NCI-H1417 treated with DMSO at 0.1 percent for 48 hours (cell line): Measurements from ENCODE around the gene UBL4B.

Experiments used
- DNase-seq: peaks from one replicate; lab custom pipeline; 2025; lab: John Stamatoyannopoulos, UW

The UBL4B gene

DNA sequence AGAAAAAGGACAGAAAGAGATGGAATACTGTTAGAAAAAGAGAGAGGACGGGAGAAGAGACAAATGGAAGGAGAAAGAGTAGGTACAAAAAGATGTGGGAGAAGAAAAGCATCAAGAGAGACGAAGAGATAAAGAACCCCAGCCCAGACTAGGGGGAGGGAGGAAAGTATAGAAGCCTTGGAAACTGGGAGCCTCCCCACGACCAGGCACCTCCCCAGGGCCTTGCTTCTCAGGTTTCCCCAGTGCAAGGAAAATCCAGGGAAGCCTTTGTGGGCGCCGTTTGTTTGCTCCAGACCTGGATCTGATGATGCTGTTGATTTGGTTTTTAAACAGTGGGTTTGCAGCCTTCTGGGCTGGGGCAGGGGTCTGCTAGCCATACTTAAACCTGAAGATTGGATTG, 26.6 kb upstream of the UBL4B start:
- no peak for DNase-seq

DNA sequence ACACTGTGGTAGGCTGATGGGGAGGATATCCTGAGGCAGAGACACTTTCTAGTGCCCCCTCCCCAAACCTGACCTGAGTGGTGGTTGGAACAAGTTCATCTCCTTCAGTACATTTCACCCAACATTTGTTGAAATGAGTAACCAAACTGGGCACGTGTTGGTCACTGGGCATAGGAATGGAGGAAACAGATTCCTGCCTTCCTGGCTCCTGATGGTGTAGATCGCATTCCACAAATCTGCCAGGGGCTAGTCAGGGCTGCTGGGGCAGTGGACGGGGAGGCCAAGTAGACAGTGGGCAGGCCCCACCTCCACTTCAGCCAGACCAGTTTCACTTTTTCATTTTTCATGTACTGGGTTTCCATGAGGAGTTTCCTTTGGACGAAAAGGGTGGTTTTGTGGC, 25.3 kb upstream of the UBL4B start:
- no peak for DNase-seq

DNA sequence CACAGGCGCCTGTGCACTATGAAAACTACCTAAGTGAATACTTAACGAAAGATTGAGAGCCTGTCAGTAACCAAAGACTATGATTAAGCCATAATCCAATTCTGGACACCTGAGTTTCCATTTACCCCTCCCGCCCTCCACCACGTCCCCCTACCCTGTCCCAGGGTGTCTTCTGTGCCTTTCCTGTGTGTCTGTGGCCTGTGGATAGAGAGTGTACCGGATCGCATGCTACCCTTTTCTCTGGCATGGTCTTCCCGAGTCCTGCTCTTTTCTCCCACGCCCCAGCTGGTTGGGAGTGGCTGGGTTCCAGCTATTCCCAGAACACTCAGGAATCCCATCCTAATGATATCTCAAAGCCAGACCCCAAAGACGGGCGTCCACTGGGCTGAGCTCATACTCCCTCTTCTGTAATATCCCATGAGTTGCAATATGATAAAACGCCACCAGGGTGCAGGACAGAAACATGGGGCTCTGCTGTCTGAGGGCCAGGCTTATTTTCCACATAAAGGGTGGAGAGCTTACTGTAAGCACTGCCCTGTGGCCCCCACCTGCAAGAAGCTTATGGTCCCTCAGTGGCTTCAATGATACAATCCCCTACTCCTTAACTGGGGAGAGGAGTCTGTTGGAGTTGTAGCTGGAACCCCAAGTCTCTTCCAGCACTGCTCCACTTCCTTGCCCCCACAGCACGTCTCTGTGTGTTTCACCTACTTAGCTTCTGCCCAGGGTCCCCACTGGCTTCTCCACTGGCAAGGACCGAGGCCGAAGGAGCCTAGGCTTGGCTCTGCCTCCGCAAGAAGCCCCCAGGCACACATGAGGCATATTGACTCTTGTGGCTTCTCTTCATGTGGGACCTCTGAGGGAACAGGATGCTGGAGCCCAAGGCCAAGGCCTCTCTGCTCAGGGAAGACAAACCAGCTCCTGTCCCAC, 24.2 kb upstream of the UBL4B start:
- DNase-seq: no peak

DNA sequence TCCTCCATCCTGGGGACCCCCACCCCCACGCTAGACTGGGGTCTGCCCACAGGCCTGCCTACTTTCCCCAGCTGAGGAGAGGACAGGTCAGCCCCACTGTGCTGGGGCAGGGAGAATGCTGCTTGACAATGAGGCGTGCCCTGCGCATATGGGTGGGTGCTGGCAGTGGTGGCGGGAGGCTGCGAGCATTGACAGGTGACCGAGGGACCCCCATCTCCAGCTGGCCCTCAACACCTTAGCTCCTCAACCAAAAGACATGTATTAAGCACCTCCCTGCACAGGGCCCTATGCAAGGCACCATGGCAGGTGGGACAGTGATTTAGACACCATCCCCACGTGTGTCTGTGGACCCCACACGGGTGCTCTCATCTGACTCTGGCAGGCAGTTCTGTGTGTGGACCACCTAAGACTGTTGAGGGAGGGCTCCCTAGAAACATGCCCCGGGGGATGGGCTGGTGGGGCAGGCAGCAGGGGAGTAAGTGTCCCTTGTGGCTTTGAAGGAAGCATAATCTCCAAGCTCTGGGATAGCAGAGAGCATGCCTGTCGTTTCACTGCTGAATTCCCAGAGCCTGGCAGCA, 23.4 kb upstream of the UBL4B start:
- DNase-seq: no peak

DNA sequence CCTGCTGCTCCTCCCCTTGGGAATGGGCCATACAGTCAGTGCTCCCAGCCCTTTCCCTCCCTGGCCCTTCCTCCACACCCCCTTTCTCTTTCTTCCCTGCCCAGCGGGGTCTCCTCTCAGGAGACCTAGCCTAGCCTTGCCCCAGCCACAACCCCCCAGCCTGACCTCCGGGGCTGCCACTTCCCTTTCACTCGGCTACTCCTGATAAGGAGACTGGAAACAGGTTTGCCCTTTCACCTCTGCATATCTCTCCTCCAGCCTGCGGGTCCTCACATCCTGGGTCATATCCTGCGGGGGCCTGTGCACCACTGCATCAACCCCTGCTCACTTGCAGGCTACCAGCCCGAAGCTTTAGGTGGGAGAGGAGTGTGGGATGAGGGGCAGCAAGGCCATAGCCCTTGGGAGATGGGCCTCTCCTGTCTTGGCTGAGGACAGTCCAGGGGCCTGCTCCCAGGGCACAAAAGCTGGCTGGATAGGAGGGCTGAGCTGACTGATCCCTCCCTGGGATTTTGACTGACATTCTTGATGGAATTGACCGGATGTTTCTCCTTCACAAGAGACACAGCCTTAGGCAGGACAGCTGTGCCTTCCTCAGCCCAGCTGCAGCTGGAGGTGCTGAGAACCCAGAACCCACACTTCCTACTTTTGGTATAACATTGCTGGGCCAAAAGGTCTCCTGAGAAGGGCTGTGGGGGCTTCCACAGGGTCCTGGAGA, 22.5 kb upstream of the UBL4B start:
- no peak for DNase-seq

DNA sequence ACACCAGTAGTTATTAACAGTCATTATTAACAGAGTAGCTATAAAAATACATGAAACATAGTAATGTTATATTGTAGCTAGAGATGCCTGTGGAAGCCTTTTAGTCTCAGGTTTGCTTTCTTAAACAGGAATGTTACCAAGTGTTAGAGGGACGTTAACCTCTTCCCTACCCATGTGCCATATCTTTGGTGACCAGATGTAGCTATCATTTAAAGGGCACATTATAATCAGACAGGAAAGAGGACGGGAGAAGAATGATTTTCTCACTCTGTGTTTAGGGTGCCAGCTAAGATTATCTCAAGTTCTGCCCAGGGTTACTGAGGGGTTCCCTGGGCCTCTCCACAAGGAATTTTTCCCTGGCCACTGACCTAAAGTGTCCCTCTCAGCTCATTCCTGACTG, 20.9 kb upstream of the UBL4B start:
- no peak for DNase-seq

DNA sequence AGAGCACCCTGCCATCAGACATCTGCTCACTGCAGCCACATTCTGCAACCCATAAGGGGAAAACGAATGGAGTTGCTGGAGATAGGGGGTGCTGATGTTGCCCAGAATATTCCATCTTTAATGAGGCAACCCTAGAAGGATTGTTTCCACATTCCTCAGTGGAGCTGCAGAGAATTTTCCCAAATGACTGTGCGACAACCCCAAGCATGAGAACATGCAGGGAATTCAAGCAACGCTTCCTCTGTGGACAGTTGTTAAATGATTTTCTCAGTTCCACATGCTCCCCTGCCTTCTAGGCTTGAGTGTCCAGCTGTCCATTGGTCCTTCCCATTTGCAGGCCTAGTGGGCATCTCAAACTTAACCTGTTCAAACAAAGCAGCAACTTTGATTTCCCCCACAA, 20.5 kb upstream of the UBL4B start:
- DNase-seq: no peak

DNA sequence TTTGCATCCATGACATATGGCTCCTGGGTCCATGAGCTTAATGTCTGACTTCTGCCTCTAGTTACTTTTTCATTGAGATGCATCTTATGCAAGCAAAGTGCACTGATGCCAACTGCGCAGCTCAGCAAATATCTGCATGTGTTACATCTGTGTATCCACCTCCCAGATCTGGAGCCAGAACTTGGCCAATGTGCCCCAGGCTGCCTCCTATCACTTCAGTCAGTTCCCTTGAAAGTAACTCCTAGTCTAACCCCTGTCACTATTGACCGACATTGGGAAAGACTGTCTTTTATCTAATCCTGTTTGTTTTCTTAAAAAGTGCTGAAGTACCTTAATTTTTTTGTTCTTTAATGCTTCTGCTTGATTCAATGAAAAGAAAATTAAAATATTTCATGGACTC, 19.3 kb upstream of the UBL4B start:
- DNase-seq: no peak

DNA sequence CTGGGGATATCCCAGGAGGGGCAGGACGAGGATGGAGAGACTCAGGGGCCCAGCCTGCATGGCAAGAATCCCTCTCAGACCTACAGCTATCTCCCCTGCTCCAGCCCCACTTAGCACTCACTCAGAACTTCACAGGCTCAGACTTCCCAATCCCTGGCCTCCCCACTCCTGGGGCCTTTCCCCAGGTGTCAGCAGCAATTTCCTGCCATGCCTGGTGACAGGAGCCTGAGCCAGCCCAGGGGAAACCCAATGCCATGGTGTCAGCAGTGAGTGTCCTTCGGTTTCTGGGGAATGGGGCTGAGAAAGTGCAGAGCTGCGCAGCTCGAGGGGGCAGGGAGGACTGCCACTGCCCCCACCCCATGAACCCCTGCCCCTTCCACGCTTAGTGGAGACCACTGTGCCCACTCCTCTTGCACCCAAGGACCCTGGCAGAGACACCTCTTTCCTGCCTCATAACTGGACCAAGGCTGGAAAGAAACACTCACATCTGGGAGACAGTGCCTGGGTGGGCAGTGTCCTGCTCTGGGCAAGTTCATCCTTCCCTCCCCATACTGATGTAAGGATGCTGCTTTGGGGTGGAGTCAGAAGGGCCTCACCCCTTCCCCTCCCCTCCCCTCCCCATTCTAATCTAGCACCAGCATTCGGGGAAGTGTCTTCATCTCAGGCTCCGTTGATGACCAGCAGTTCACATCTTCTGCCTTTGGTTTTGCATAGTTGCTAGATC, 17.1 kb upstream of the UBL4B start:
- DNase-seq: no peak

DNA sequence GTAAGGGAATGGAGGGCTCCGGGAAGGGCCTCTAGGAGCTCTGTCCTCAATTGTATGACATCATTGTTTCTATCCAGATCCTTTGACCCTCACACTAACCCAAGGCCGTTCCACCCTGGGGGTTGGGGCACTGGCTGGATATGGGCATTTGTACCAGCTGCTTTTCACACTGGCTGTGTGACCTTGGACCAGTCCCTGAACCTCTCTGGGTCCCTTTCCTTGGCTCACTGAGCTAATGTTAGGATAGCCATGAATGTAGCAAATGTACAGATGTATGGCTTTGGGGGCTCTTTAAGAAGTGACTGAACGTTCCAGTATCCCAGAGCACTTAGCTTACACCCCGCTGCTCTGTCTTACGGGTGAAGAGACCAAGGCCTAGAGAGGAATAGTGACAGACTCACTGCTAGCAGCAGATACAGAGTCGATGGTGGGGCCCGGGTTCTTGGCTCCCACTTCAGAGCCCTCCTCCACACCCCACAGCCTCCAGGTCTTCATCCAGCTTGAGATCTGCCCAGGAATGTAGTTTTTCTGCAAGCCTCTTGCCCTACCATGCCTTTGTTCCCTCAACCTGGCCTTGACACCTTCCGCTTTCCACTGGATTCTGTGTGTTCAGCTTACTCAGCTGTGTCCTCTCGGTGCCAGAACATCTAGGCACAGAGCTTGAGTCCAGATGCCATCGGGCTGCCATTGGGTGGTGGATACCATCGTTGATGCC, 14.6 kb upstream of the UBL4B start:
- DNase-seq: no peak

DNA sequence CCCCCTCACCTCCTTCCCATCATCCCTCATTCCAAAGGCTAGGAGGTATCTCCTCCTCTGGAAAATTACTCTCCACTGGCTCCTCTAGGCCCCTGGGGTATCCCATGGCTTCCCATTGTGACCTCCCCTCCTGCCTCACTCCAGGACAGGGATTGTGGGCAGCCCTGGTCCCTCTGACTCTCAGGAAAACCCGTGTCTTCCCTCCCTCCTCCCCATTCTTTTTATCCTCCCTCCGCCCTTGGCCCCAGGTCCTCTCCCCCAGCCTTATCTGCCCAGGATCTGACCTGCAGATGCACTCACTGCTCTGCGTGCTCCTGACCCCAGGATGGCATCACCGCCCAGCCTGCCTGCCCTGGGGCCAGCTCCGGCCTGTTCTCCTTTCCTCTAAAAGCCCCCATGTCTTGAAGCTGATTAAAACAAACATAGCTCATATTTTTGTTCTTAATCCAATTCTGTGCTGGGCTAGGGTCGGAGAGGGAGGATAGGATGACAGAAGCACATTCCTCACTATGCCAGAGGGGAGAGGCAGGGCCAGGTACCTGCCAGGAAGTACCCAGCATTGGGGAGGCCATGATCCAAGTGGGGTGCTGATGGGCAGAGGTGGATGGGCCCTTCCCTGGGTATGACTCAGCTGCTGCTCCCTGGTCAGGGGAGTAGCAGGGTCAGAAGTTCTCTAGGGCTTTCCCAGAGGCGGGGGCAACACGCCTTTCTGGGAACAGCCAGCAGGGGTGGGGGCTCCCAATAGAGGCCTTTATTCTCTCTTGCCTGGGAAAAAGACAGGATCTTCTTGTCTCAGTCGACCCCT, 13.8 kb upstream of the UBL4B start:
- DNase-seq: no peak

DNA sequence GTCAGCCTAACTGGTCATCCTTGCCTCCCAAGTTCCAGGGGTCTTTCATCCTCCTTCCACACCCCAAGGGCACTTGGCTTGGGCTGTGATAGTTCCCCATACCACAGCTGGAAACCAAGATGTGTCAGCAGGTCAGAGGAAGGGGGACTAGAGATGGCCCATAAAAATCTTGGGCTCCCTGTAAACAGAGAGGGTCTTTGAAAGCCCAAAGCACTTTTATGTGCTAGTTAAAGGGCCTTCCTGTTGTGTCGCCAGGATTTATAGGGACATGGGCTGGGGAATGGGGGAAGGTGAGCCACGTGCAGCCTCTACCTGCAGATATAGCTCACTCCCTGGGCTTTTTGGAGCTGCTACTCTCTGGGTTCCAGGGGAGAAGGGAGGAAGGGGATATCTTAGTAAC, 11.9 kb upstream of the UBL4B start:
- DNase-seq: no peak

DNA sequence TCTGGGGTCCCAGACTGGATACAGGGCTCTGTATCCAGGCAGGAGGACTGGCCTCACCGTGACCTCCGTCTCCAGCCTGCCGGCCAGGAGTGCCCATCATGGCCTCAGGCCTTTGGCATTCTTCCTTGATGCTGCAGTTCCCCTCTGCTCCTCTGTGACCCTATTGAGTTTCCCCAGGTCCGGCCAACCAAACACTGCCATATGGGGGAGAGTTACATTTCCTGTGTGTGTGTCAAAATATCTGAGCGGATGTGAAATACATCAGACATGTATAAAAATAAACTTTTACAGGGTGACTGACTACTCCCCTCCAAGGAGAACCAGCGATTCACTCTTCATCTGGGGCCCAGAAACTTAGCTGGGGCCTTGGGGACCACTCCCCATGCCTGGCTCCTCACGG, 10.2 kb upstream of the UBL4B start:
- DNase-seq: no peak

DNA sequence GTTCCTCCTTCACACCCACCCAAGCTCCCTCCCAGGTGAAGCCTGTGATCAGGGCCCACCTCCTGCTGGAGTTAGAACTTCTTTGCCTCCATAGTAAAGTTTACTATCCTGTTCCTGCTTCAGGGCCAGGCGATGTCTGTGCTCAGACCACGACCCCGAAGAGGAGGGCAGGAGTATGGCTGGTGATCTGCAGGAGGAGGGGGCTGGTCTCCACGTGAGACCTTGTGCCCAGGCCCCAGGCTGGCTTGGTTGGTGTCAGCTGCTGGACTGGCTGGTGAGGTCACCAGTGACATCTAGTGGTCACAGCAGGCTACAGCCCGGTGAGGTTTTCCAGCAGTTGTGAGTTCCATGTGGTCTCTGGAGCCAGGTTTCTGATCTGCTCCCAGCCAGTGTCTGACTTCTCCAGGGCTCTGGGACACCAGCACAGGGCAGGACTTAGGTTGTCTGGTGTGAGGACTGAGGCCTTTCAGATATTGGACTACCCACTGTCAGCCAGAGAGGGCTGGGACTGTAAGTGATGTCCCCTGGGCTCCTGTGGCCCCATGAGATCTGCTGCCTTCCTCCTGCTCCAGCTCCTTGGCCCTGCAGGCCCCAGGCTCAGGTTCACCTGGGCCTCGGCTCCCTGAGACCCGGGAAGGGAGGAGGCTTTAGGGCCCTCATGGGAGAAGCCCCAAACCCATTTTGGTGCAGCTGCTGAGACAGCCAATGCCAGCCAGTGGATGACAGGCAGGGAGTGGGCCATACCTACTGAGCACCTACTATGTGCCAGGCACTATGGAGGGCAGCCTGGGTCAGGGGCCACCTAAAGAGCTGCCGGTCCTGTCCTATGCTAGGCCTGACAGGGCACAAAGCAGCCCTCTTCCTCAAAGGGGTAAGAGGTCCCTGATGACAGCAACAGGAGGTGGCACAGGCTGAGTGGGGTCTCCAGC, 6.0 kb upstream of the UBL4B start:
- DNase-seq: no peak

DNA sequence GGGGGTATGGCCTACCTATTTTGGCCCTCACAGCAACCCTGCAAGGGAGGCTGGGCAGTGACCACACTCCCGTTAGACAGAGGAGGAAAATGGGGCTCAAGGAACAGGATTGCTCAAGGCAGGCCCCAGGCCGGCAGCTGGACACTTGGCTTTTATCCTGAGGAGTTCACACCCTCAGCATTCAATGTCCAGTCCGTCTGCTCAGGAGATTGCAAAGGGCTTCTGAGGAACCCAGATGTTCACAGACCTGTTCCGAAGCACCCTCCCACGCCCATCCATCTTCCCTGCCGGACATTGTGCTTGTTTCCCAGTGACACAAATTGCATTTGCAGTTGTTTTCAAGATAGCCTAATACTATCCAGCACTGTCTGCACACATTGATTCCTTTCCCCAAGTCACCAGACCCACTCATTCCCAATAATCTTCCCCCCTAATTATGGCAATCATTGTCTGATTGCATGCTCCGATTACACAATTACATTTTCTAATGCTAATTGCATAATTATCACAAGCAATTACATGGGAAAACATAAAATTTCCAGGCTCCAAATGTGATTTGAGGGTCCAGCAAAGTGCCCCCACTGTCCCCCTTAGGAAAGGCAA, 4.3 kb upstream of the UBL4B start:
- no peak for DNase-seq

DNA sequence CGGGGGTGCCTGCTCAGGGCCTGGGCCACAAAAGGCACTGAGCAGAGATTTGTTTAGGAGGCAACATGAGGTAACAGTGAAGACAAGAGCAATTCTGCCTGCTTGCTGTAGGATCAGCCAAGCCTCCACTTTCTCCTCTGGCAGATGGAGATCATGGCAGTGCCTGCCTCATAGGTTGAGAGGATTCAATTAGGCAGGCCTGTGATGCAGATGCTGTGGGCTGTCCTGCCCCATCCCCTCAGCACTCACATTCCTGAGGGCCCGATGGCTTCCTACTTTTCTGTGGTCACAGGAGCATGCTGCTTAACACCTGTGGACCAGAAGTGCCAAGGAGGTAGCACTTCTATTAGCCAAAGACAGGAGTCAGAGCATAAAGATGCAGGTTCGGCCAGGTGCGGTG, 1.2 kb upstream of the UBL4B start:
- DNase-seq: no peak

DNA sequence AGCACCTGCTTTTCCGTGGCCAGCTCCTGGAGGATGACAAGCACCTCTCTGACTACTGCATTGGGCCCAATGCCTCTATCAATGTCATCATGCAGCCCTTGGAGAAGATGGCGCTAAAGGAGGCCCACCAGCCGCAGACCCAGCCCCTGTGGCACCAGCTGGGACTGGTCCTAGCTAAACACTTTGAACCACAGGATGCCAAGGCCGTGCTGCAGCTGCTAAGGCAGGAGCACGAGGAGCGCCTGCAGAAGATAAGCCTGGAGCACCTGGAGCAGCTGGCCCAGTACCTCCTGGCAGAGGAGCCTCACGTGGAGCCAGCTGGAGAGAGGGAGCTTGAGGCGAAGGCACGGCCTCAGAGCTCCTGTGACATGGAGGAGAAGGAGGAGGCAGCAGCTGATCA, 413 bp downstream of the UBL4B start:
- DNase-seq: no peak

DNA sequence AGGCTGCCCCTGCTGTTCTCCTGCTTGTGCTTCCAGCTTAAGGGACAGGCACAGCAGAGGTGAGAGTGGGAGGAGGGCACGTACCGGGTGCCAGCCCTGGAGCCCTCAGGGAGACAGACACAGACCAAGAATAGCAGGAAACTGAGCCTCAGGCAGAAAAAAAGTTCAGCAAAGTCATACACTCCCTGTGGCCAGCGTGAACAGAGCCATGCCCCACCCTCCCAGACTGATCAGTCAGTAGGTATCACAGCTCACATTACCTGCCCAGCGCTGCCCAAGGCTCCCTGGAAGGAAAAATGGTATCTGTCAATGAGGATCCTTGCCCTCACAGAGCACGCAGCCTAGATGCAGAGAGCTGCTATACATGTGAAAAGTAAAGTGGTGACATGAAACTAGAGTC, 1.3 kb downstream of the UBL4B start:
- no peak for DNase-seq

DNA sequence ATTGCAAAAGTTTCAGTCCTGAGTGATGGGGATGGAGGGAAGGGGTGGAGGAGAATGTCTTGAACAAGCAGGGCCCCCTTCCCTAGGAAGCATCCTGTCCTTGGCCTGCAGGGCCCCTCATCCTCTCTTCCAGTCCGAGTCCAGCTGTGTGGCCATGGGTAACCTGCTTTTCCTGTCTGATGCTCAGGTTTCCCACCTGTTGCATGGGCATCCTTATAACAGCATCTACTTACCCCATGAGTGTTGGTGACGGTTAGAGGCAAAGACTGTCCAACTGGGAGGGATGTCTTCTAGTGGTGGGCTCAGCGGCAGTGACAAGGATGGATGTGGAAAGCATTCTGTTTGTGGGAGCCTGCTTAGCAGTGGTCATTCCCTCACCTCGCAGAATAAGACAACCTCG, 1.9 kb downstream of the UBL4B start:
- no peak for DNase-seq
